ENCODE results near the gene CLIC5.

The CLIC5 gene

GRCh38 chr6:45990162-45990561, 25.5 kb downstream of the CLIC5 start:
- no peak for DNase-seq

DNA sequence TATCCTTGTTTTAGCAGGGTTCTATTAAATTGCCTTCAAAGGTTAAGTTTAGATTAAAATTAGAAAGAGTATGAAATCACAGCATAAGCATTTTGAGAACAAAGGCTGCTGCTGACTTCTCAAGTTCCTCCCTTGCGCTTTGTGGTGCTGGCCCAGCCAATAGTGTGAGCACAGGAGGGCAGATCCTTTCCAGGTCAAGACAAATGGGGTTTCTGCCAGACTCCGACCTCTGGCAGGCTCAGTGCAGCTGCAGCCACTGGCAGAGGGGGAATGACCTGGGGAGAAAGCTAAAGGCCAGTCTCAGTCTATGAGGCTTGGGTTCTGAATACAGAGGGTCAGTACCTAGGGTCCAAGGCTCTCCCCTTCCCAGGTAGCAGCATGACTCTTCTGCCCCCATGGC, 27.0 kb downstream of the CLIC5 start:
- no peak for DNase-seq

DNA sequence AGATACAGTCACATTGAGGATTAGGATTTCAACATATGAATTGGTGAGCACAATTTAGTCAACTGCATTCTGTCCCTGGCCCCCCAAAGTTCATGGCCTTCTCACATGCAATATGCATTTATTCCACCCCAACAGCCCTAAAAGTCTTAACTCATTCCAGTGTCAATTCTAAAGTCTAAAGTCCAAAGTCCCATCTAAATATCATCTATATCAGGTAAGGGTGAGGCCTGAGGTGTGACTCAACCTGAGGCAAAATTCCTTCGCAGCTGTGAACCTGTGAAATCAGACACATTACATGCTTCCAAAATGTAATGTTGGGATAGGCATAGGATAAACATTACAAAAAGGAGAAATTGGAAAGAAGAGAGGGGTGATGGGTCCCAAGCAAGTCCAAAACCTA, 27.8 kb downstream of the CLIC5 start:
- no peak for DNase-seq

GRCh38 chr6:45986746-45987274, 28.9 kb downstream of the CLIC5 start:
- no peak for DNase-seq

GRCh38 chr6:45984788-45985425, 30.8 kb downstream of the CLIC5 start:
- no peak for DNase-seq

DNA sequence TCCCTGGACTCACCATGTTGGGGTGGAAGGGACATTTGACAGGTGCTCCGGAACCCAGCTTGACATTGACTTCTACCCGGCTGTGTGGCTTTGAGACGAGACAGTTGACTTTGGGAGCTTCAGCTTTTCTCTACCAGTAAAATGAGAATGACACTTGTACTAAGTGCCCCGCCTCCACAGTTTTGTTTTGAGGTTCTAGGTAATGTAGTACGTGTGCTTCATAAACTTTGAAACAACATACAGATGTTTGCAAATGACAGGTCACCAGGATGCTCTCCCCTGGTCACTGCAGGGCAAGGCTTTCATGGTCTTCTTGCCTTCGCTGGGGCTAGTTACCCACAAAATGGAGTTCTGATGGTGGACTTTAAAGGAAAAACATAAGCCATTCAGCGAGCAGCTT, 31.3 kb downstream of the CLIC5 start:
- DNase-seq = no peak

DNA sequence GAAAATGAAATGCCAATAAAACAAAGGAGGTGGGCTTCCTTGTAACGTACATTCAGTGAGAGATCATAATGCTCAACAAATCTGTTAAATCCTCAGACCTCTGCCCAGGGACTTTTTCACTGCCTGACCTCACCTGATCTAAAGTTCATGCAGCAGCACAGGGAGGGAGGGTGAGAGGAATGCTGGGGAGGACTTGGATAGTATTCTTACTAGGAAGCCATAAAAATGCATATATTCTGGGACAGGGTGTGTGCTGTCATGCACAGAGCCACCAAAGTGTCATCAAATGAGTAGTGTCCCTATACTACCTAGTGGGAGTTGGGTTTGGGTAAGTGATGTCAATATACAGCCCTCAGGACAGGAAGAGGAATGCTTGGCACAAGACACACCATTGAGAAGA, 32.6 kb downstream of the CLIC5 start:
- DNase-seq = no peak

DNA sequence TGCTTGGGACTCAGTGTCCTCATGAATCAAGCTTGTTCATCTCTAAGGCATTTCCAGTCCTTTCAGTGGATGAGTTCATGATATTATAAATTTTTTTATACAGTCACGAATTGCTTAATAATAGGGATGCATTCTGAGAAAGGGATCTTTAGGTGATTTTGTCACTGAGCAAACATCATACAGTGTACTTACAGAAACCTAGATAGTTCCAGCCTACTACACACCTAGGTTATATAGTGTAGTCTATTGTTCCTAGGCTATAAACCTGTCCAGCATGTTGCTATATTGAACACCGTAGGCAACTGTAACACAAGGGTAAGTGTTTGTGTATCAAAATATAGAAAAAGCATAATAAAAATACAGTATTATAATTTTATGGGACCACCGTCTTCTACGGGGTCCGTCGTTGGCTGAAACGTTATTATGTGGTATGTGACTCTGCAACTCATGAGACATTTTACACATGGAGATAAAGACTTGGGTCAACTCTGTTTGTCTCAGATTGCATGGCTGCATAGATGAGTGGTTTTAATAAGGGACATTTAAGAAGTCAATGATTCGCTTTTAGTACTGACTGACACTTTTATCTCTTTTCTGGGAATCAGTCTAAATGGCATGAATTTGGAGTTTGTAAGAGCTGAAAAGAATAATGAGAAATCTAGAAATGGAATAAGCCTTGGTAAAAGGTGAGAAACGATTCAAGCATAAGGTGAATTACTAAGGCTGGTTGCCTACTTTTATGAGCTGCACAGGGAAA, 33.2 kb downstream of the CLIC5 start:
- DNase-seq = no peak

GRCh38 chr6:45981046-45981445, 34.6 kb downstream of the CLIC5 start:
- no peak for DNase-seq

GRCh38 chr6:45979311-45979710, 36.3 kb downstream of the CLIC5 start:
- DNase-seq = no peak

- no peak for DNase-seq
Measured at GRCh38 chr6:45974596-45974995, 41.1 kb downstream of the CLIC5 start.

DNA sequence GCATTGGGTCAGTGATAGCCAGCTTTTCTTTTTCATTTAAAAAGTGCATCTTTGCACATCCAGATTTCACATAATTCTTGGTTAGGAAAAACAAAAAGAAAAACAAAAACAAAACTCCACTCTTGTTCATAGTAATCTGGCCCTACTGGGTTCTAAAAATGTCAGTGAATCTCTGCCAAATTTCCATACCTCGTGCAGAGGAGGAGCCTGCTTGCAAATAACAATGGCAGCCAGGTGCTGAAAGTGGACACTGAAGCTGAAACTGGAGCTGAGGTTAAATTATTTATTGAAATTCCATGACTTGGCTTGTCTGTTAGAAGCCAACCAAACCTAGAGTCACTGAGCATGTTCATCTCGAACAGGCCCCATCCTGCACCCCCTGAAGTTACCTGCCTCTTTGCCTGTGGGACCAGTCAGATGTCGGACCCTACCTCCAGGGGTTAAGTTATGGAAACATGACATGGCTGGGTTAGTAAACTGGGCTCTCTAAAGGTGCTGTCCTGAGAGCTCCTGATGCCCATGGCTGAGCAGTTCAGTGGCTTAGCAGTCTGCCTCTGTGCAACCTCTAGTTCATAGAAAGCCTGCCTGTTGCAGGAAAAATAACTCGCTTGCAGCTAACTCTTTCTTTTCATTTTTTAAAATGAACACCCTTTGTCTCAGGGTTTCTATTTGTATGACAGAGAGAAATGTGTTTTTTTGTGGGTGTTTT, 42.7 kb downstream of the CLIC5 start:
- no peak for DNase-seq

DNA sequence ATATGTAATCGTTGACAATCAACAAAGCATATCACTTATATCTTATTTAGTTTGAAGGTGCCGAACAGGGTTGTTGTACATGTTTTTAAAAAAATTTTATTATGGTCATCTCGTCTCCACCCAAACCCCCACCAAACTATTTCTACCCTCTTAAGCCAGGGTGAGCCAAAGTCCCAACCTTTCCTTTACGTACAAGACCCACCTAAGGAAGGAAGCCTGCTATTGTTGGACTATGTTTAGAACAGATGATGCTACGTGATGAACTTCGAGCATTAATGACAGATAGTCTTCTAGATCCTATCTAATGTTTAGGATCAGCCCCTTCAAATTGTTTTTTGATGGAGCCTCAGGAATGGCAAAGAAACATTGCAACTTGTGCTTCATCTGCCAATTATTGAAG, 44.4 kb downstream of the CLIC5 start:
- no peak for DNase-seq

GRCh38 chr6:45970326-45970725, 45.3 kb downstream of the CLIC5 start:
- DNase-seq = no peak

GRCh38 chr6:45969883-45970282, 45.8 kb downstream of the CLIC5 start:
- DNase-seq = no peak

DNA sequence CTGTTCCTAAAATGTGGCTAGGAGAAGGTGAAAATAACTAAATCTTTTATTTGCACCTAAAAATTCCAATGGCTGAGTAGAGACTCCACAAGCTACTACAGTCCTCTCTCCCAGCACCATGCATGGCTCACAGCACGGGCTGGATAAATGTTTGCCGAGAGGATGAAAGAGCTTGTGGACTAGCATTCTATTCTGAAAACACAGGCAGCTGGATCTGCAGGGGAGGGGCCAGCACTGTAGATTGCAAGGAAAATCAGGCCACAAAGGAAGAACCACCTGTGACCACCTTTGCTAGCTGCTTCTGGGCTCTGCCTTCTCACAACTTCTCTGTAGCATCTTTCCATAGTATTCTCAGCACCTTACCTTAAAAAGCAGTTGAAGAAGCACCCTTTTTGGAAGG, 46.6 kb downstream of the CLIC5 start:
- no peak for DNase-seq

GRCh38 chr6:45967363-45967762, 48.3 kb downstream of the CLIC5 start:
- no peak for DNase-seq

DNA sequence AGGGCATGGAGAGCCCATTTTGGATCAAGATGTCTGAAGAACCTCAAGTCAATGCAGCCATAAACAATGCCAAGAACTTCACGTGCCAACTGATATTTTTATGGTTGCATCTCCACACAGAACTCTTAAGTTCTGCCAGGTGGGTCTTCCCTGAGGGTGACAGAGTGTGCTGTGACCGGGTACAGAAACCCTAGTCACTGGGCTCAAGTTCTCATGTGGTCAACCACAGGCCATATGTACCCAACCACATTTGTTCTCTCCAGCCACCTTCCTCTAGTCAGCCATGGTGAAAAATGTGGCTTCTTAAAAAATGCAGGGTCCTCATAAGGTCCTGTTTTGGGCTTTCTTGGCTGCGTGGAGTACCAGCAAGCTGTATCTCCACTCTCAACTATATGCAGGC, 48.9 kb downstream of the CLIC5 start:
- no peak for DNase-seq

DNA sequence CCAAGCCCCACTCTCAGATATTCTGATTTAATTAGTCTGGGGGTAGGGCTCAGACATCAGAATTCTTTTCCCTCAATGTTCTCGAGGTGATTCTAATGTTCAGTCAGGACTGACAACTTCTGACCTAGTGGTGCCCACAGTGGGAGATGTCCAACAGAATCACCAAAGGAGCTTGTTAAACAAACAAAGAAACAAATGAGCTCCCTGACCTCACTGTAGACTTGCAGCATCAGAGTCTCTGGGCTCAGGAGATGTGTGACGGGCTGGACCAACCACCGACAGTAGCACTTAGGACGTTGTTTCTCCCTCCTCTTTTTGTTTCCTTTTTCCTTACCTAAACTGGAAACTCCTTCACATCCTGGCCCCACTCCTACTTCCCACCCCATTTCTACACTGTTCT, 49.3 kb downstream of the CLIC5 start:
- DNase-seq = no peak

GRCh38 chr6:45965792-45966191, 49.9 kb downstream of the CLIC5 start:
- DNase-seq = no peak

DNA sequence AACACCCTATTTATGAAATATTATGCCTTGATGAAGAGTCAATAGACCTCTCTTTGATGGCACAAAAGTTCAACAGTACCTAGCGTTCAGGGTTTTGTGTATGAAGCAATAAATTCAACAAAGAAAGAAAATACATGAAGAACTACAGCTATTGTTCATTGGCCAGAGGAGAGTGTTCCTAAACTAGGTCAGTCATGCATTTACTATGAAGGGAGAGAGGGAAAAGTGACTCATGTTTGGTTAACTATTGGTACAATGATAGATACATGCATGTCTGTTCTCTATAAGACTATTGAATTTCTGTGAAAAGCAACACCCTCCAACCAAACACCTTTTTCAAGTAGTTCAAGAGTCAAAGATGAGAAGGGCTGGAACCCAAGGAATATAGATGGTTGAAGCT, 50.7 kb downstream of the CLIC5 start:
- no peak for DNase-seq

DNA sequence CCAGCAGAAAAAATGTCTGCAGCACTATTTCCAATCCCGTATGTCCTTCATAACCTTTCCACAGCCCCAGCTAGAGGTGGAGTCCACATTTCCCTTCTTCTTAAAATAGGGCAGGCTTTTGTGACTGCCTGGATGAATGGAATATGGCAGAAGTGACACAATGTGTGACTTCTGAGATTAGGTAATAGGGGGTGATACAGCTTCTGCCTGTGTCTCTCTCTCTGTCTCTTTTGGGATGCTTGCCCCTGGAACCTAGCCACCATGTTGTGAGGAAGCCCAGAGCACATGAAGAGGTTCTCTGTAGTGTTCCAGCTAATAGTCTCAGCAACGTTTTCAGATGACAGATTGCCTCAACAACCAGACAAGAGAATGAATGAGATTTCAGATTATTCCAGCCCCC, 51.4 kb downstream of the CLIC5 start:
- no peak for DNase-seq

GRCh38 chr6:45963896-45964295, 51.8 kb downstream of the CLIC5 start:
- DNase-seq = no peak

DNA sequence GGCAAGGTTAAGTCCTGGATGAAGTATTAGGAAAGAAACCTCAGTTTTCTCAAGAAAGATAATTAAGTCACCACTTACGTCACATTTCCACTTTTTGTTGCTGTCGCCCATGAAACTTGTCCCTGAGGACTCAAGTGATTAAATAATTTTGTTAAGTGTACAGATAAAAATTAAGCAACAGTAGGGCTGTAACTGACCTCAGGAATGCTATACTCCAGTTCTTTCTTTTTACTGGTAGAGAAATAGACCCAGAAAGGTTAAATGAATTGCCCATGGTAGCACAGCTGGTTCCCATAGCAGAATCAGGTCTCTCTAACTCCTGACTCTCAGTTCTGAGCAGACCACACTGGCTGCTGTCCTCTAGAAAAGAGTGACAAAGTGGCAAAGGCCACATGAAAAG, 54.5 kb downstream of the CLIC5 start:
- DNase-seq = no peak

Data from stimulated activated CD8-positive, alpha-beta memory T cell treated with anti-CD3 and anti-CD28 coated beads, Interleukin-4, amount 100 ng/mL, for 48 hours (primary cell).